IMR-90 (cell line): ENCODE results near the gene ORM1. TPM values are rescaled to one million over a fixed set of nuclear protein-coding genes. Genes with fewer than 3 reads are reported as not detected.

Experiments used
- ATAC-seq: fragments of 200-7000 bp; cut with Tn5 transposase; 2 replicates; pipeline ENCODE4 v1.9.1; 2020; ENCODE audit warnings: low read depth, mild to moderate bottlenecking, moderate library complexity
- BruUV-seq: library from RNA; stranded (reverse); fragments of 400-500 nt; replicated peaks from 2 replicates; lab custom pipeline; 2021; lab: Mats Ljungman, UMichigan
- CTCF ChIA-PET: fragments of 300-600 bp; formaldehyde crosslinking; extraction: SDS; loops from one replicate; lab custom pipeline; 2021; ENCODE audit warnings: antibody characterized with exemption; lab: Yijun Ruan, JAX
- POLR2A ChIA-PET: fragments of 300-600 bp; sonication (Branson Sonifier 250); formaldehyde crosslinking; loops from one replicate; lab custom pipeline; 2022; ENCODE audit warnings: antibody characterized with exemption; ENCODE audit not compliant: unreplicated experiment; lab: Charles Lee
- DNase-seq: peaks from one replicate; pipeline ENCODE4 v3.0.0; 2013
- H2AFZ ChIP-seq: replicated peaks from 2 replicates; pipeline ENCODE3; 2013; ENCODE audit warnings: low read length, mild to moderate bottlenecking; ENCODE audit not compliant: poor library complexity
- H2AK5ac ChIP-seq: 2 replicates; pipeline ENCODE4 v1.6.1; 2013; ENCODE audit warnings: low read depth, low read length, inconsistent platforms
- H2AK9ac ChIP-seq: replicated peaks from 2 replicates; pipeline ENCODE3; 2013; ENCODE audit warnings: mild to moderate bottlenecking, low read depth, low read length, moderate library complexity; ENCODE audit not compliant: poor library complexity
- H2BK120ac ChIP-seq: 2 replicates; pipeline ENCODE4 v1.6.1; 2013; ENCODE audit warnings: low read depth, low read length, inconsistent platforms
- H2BK15ac ChIP-seq: 3 replicates; pipeline ENCODE4 v1.6.1; 2013; ENCODE audit warnings: low read depth, low read length, inconsistent platforms
- H2BK20ac ChIP-seq: 2 replicates; pipeline ENCODE4 v1.6.1; 2013; ENCODE audit warnings: low read depth, mild to moderate bottlenecking, inconsistent platforms, low read length, moderate library complexity
- H2BK5ac ChIP-seq: 2 replicates; pipeline ENCODE4 v1.6.1; 2013; ENCODE audit warnings: mild to moderate bottlenecking, low read depth, low read length, inconsistent platforms; ENCODE audit not compliant: poor library complexity, severe bottlenecking
- H3K14ac ChIP-seq: replicated peaks from 2 replicates; pipeline ENCODE4 v1.6.1; 2013; ENCODE audit warnings: low read depth, low read length, inconsistent platforms
- H3K18ac ChIP-seq: 2 replicates; pipeline ENCODE4 v1.6.1; 2013; ENCODE audit warnings: low read depth, low read length, control low read depth
- H3K23ac ChIP-seq: 2 replicates; pipeline ENCODE4 v1.6.1; 2013; ENCODE audit warnings: low read depth, low read length, inconsistent platforms
- H3K27ac ChIP-seq: 2 replicates; pipeline ENCODE4 v1.5.1; 2013; ENCODE audit warnings: mild to moderate bottlenecking, control low read depth, low read length; ENCODE audit not compliant: insufficient read depth
- H3K27me3 ChIP-seq: 2 replicates; pipeline ENCODE4 v1.6.1; 2013; ENCODE audit warnings: low read length; ENCODE audit not compliant: control insufficient read depth, insufficient read depth
- H3K36me3 ChIP-seq: 2 replicates; pipeline ENCODE4 v1.6.1; 2013; ENCODE audit warnings: low read length, mixed read lengths; ENCODE audit not compliant: control insufficient read depth, insufficient read depth
- H3K4ac ChIP-seq: 2 replicates; pipeline ENCODE4 v1.6.1; 2013; ENCODE audit warnings: low read depth, low read length, inconsistent platforms
- H3K4me1 ChIP-seq: 2 replicates; pipeline ENCODE4 v1.6.1; 2013; ENCODE audit warnings: low read length, mixed read lengths; ENCODE audit not compliant: control insufficient read depth, insufficient read depth
- H3K4me2 ChIP-seq: 2 replicates; pipeline ENCODE4 v1.6.1; 2013; ENCODE audit warnings: low read depth, mild to moderate bottlenecking, control low read depth, low read length, moderate library complexity
- H3K4me3 ChIP-seq: 2 replicates; pipeline ENCODE4 v1.5.1; 2013; ENCODE audit warnings: low read depth, mild to moderate bottlenecking, control low read depth, low read length, moderate library complexity; ENCODE audit not compliant: insufficient read depth
- H3K56ac ChIP-seq: 2 replicates; pipeline ENCODE4 v1.6.1; 2013; ENCODE audit warnings: low read length, inconsistent platforms; ENCODE audit not compliant: insufficient read depth; ENCODE audit errors: extremely low read depth
- H3K79me1 ChIP-seq, 2 experiments: 2 replicates each; pipeline ENCODE4 v1.6.1; 2013; ENCODE audit warnings: low read length in 2 of 2, inconsistent platforms in 1 of 2, low read depth in 1 of 2
- H3K9ac ChIP-seq: 2 replicates; pipeline ENCODE4 v1.6.1; 2013; ENCODE audit warnings: low read depth, low read length, control low read depth
- H3K9me1 ChIP-seq: 2 replicates; pipeline ENCODE4 v1.6.1; 2013; ENCODE audit warnings: low read length, inconsistent platforms; ENCODE audit not compliant: insufficient read depth
- H3K9me3 ChIP-seq: 2 replicates; pipeline ENCODE4 v1.6.1; 2013; ENCODE audit warnings: low read length; ENCODE audit not compliant: control insufficient read depth, insufficient read depth
- H4K20me1 ChIP-seq: 2 replicates; pipeline ENCODE4 v1.6.1; 2013; ENCODE audit warnings: low read length, inconsistent platforms; ENCODE audit not compliant: insufficient read depth
- H4K5ac ChIP-seq: 2 replicates; pipeline ENCODE4 v1.6.1; 2013; ENCODE audit warnings: mild to moderate bottlenecking, low read depth, low read length, control low read depth
- H4K8ac ChIP-seq, 2 experiments: 2 replicates each; pipeline ENCODE4 v1.6.1; 2013; ENCODE audit warnings: low read depth in 2 of 2, low read length in 2 of 2, control low read depth in 1 of 2, inconsistent platforms in 1 of 2
- H4K91ac ChIP-seq: 2 replicates; pipeline ENCODE4 v1.6.1; 2013; ENCODE audit warnings: low read depth, low read length, inconsistent platforms; ENCODE audit not compliant: insufficient read depth
- BHLHE40 ChIP-seq: fragments of 150-350 bp; IDR thresholded peaks from 2 replicates; pipeline ENCODE4 v1.6.1; 2016; ENCODE audit warnings: mild to moderate bottlenecking, low read depth, low read length
- CEBPB ChIP-seq: IDR thresholded peaks from 2 replicates; pipeline ENCODE4 v1.6.1; 2012; ENCODE audit warnings: low read depth, low read length, improper control_type of control experiment
- MAFK ChIP-seq: IDR thresholded peaks from 2 replicates; pipeline ENCODE4 v1.6.1; 2012; ENCODE audit warnings: low read depth, low read length, improper control_type of control experiment
- POLR2A ChIP-seq: IDR thresholded peaks from 2 replicates; pipeline ENCODE4 v1.6.1; 2012; ENCODE audit warnings: mild to moderate bottlenecking, low read depth, low read length
- RCOR1 ChIP-seq: IDR thresholded peaks from 2 replicates; pipeline ENCODE4 v1.6.1; 2012; ENCODE audit warnings: mild to moderate bottlenecking, low read length, improper control_type of control experiment; ENCODE audit not compliant: insufficient replicate concordance
- WGBS, 2 experiments: methylation state at CpG; one replicate each; pipeline versions ENCODE4 v1.1.5 to v1.1.7; 2013; ENCODE audit warnings: missing lambda C conversion rate in 2 of 2; ENCODE audit not compliant: insufficient read length in 1 of 2; ENCODE audit errors: extremely low coverage in 2 of 2; 5-methylcytosine and 5-hydroxymethylcytosine counted together
- dilution Hi-C: fragments of 300-500 bp; cut with HindIII; formaldehyde crosslinking; loops from one replicate; pipeline ENCODE4 v1.14.3; 2018; ENCODE audit warnings: low sequenced_read_pairs; ENCODE audit not compliant: unreplicated experiment
- in situ Hi-C: fragments of 300-500 bp; cut with MboI; formaldehyde crosslinking; loops from 3 replicates; pipeline ENCODE4 v1.14.3; 2019; ENCODE audit warnings: low sequenced_read_pairs, inconsistent platforms, mixed read lengths
- intact Hi-C: fragments of 100-400 bp; cut with micrococcal nuclease; formaldehyde crosslinking; loops from 2 replicates; pipeline ENCODE4 v1.10.0; 2022
- polyA plus RNA-seq, 3 experiments: library from polyadenylated mRNA; depleted of rRNA; stranded (reverse); fragments of >200 nt; gene quantifications; 2 replicates each; pipeline ENCODE4 v1.2.3, GENCODE V29; 2012; ENCODE audit warnings: low replicate concordance in 1 of 3
- total RNA-seq: library from RNA; depleted of rRNA; stranded (reverse); fragments of >200 nt; gene quantifications from 2 replicates; pipeline ENCODE4 v1.2.3, GENCODE V29; 2012
- TF ChIP-seq, protein P1 (sequence below): fragments of 150-350 bp; IDR thresholded peaks from 2 replicates; pipeline ENCODE4 v1.6.1; 2016; ENCODE audit warnings: low read depth, mild to moderate bottlenecking, low read length, moderate library complexity, borderline replicate concordance
- TF ChIP-seq, protein P2 (sequence below): fragments of 150-350 bp; IDR thresholded peaks from 2 replicates; pipeline ENCODE4 v1.6.1; 2017; ENCODE audit warnings: mild to moderate bottlenecking, antibody characterized with exemption, low read length, low read depth

ORM1 gene
- total and polyA plus RNA-seq, 2 of the 4 experiments (the other 2 are of a cell fraction): 0.18 TPM; not detected in 1

DNA sequence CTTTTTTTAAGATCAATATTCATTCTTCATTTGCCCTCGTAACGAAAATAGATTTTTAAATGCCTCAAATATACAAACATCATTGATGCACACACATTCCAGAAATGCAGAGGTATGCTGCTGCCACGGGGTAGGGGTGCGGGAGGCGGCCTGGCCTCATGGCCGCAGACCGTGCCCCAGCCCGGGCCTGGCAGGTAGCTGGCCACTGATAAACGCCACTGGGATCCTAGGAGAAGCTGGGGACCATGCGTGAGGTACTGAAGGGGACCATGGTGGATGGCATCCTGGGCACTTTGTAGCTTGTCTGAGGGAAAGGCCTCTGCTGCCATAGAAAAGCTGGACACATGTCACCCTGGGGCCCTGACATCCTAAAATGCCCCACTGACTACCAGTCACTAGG lies 13.3 kb downstream of the ORM1 start:
- no peak for ATAC-seq
- Histone ChIP-seq H2BK5ac (no peak overlapping the region), H3K27ac (no peak overlapping the region), H3K4me2 (no peak overlapping the region), H2AK5ac (no peak overlapping the region), H3K4me3 (no peak overlapping the region), H2AFZ (no peak overlapping the region), H3K14ac (no peak overlapping the region), H2BK120ac (no peak overlapping the region), H3K4me1 (no peaks in the 10 kb centered on the region), H3K27me3 (no peaks in the 10 kb centered on the region), H3K9me1 (no peaks in the 10 kb centered on the region; the same call in 1 of the 2 replicates), H4K8ac (no peak overlapping the region), H4K5ac (no peak overlapping the region), H3K56ac (no peak overlapping the region), H3K9ac (no peak overlapping the region), H3K4ac (no peak overlapping the region), H2BK20ac (no peak overlapping the region), H2AK9ac (no peak overlapping the region), H4K20me1 (no peaks in the 10 kb centered on the region), H3K23ac (no peak overlapping the region), H4K91ac (no peak overlapping the region), H2BK15ac (no peak overlapping the region), H3K9me3 (no peaks in the 10 kb centered on the region), H3K79me1 (no peaks in the 10 kb centered on the region), H3K18ac (no peak overlapping the region), H3K36me3 (peaks cover 37% of the 10 kb centered on the region)
- TF ChIP-seq RCOR1 (no peak), MAFK (no peak), POLR2A (no peak), CEBPB (no peak), BHLHE40 (no peak)
- TF ChIP-seq, protein P1, sequence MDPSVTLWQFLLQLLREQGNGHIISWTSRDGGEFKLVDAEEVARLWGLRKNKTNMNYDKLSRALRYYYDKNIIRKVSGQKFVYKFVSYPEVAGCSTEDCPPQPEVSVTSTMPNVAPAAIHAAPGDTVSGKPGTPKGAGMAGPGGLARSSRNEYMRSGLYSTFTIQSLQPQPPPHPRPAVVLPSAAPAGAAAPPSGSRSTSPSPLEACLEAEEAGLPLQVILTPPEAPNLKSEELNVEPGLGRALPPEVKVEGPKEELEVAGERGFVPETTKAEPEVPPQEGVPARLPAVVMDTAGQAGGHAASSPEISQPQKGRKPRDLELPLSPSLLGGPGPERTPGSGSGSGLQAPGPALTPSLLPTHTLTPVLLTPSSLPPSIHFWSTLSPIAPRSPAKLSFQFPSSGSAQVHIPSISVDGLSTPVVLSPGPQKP: no peak
- TF ChIP-seq, protein P2, sequence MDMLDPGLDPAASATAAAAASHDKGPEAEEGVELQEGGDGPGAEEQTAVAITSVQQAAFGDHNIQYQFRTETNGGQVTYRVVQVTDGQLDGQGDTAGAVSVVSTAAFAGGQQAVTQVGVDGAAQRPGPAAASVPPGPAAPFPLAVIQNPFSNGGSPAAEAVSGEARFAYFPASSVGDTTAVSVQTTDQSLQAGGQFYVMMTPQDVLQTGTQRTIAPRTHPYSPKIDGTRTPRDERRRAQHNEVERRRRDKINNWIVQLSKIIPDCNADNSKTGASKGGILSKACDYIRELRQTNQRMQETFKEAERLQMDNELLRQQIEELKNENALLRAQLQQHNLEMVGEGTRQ: no peak
- CTCF ChIA-PET: no interaction called here
- in situ Hi-C loops (no loop called here), dilution Hi-C loops (no loop called here), intact Hi-C loops (loop anchor here (10.0 kb wide), 1 partner anchor 169 kb away; the partner anchor contains the start of gene WHRN)
- POLR2A ChIA-PET: no interaction called here
- DNase-seq: no peak
- 80% methylated on average over 5 of the region's 10 CpGs; no CpG with 5 or more reads in 1 of the 2 experiments for WGBS, 2 experiments
- BruUV-seq: no TSS peak
